COLO668 (cell line): ENCODE measurements around the gene PRICKLE2.
"Not testable (repeated sequence)": the region's sequence is repeated elsewhere in the genome, so short reads cannot be mapped to it uniquely, and the experiment has no call there.

Source experiments
- DNase-seq: peaks from one replicate; lab custom pipeline; 2025; ENCODE audit not compliant: unreplicated experiment; lab: John Stamatoyannopoulos, UW

PRICKLE2 gene

GRCh38 chr3:64103131-64103530 lies 122.1 kb downstream of the PRICKLE2 start:
- DNase-seq: no peak

GRCh38 chr3:64102147-64102546 lies 123.1 kb downstream of the PRICKLE2 start:
- DNase-seq: no peak

GRCh38 chr3:64099316-64099715 lies 126.0 kb downstream of the PRICKLE2 start:
- no peak for DNase-seq

- DNase-seq: no peak
These were observed 126.6 kb downstream of the PRICKLE2 start for GRCh38 chr3:64098670-64099069.

- no peak for DNase-seq
These were observed 127.3 kb downstream of the PRICKLE2 start for GRCh38 chr3:64097920-64098319.

- DNase-seq: no peak
These were observed 129.5 kb downstream of the PRICKLE2 start for GRCh38 chr3:64095802-64096201.

- DNase-seq: no peak
These were observed 130.6 kb downstream of the PRICKLE2 start for GRCh38 chr3:64094713-64095079.

- DNase-seq: no peak
These were observed 131.2 kb downstream of the PRICKLE2 start for GRCh38 chr3:64093825-64094712.

GRCh38 chr3:64093211-64093610 lies 132.1 kb downstream of the PRICKLE2 start:
- DNase-seq: no peak

- DNase-seq: no peak
These were observed 133.8 kb downstream of the PRICKLE2 start for GRCh38 chr3:64091501-64091900.

GRCh38 chr3:64089386-64089785 lies 135.9 kb downstream of the PRICKLE2 start:
- DNase-seq: not testable (repeated sequence)

- DNase-seq: no peak
These were observed 136.7 kb downstream of the PRICKLE2 start for GRCh38 chr3:64088408-64089205.

GRCh38 chr3:64086479-64087252 lies 138.6 kb downstream of the PRICKLE2 start:
- no peak for DNase-seq

- DNase-seq: no peak
These were observed 140.6 kb downstream of the PRICKLE2 start for GRCh38 chr3:64084640-64085039.

GRCh38 chr3:64083575-64083974 lies 141.7 kb downstream of the PRICKLE2 start:
- DNase-seq: no peak

GRCh38 chr3:64082961-64083541 lies 142.2 kb downstream of the PRICKLE2 start:
- DNase-seq: no peak

- DNase-seq: no peak
These were observed 142.9 kb downstream of the PRICKLE2 start for GRCh38 chr3:64082411-64082810.

- no peak for DNase-seq
These were observed 144.0 kb downstream of the PRICKLE2 start for GRCh38 chr3:64081235-64081630.

- DNase-seq: no peak
These were observed 144.5 kb downstream of the PRICKLE2 start for GRCh38 chr3:64080616-64081234.

GRCh38 chr3:64079369-64080150 lies 145.7 kb downstream of the PRICKLE2 start:
- DNase-seq: no peak
